OCI-LY7 (cell line): Measurements from ENCODE around the gene IFT88. TPM values are rescaled to one million over a fixed set of nuclear protein-coding genes. Genes with fewer than 3 reads are reported as not detected.

Experiments
- BruUV-seq: library from RNA; stranded (reverse); fragments of 400-500 nt; replicated peaks from 2 replicates; lab custom pipeline; 2021; lab: Mats Ljungman, UMichigan
- CTCF ChIA-PET: fragments of 300-600 bp; sonication (Branson Sonifier 250); formaldehyde crosslinking; loops from one replicate; lab custom pipeline; 2022; ENCODE audit warnings: antibody characterized with exemption; ENCODE audit not compliant: unreplicated experiment; lab: Charles Lee
- POLR2A ChIA-PET: fragments of 300-600 bp; sonication (Branson Sonifier 250); formaldehyde crosslinking; loops from one replicate; lab custom pipeline; 2022; ENCODE audit warnings: antibody characterized with exemption; lab: Charles Lee
- DNase-seq: peaks from one replicate; pipeline ENCODE4 v3.0.0-alpha.2; 2015; ENCODE audit warnings: low spot score
- H2AFZ ChIP-seq: fragments of 200-600 bp; sonication (generic), shearing (Covaris generic); 2 replicates; pipeline ENCODE4 v1.6.1; 2014; ENCODE audit warnings: mild to moderate bottlenecking, antibody characterized with exemption, low read length, moderate library complexity
- H3K27ac ChIP-seq: fragments of 200-600 bp; sonication (generic); 2 replicates; pipeline ENCODE4 v1.5.1; 2014; ENCODE audit warnings: mixed run types, low read depth, mild to moderate bottlenecking, moderate library complexity, low read length, inconsistent platforms; ENCODE audit not compliant: poor library complexity, severe bottlenecking
- H3K36me3 ChIP-seq: fragments of 200-600 bp; sonication (generic); 2 replicates; pipeline ENCODE4 v1.6.1; 2014; ENCODE audit warnings: mild to moderate bottlenecking, antibody characterized with exemption, low read length, moderate library complexity, mixed read lengths; ENCODE audit not compliant: insufficient read depth
- H3K4me1 ChIP-seq: fragments of 200-600 bp; sonication (generic); 2 replicates; pipeline ENCODE4 v1.5.1; 2014; ENCODE audit warnings: mild to moderate bottlenecking, low read length; ENCODE audit not compliant: insufficient read depth, poor library complexity, severe bottlenecking
- H3K4me2 ChIP-seq: fragments of 200-600 bp; sonication (generic); 2 replicates; pipeline ENCODE4 v1.6.1; 2014; ENCODE audit warnings: mild to moderate bottlenecking, low read length
- H3K4me3 ChIP-seq: fragments of 200-600 bp; sonication (generic); 2 replicates; pipeline ENCODE4 v1.5.1; 2014; ENCODE audit warnings: mild to moderate bottlenecking, low read depth, low read length; ENCODE audit not compliant: poor library complexity, severe bottlenecking
- H3K79me2 ChIP-seq: fragments of 200-600 bp; sonication (generic); 2 replicates; pipeline ENCODE4 v1.6.1; 2016; ENCODE audit warnings: low read depth, mild to moderate bottlenecking, low read length, moderate library complexity, mixed read lengths; ENCODE audit not compliant: insufficient read depth
- H3K9me2 ChIP-seq: fragments of 200-600 bp; sonication (generic); 2 replicates; pipeline ENCODE4 v1.6.1; 2016; ENCODE audit warnings: mild to moderate bottlenecking, low read length, mixed read lengths; ENCODE audit not compliant: insufficient read depth
- H3K9me3 ChIP-seq: fragments of 200-600 bp; sonication (generic); 2 replicates; pipeline ENCODE4 v1.6.1; 2014; ENCODE audit warnings: mild to moderate bottlenecking, mixed run types, low read length, mixed read lengths
- H4K20me1 ChIP-seq: fragments of 200-600 bp; sonication (generic); 2 replicates; pipeline ENCODE4 v1.6.1; 2014; ENCODE audit warnings: mild to moderate bottlenecking, antibody characterized with exemption, low read length, moderate library complexity, mixed read lengths; ENCODE audit not compliant: insufficient read depth
- CTCF ChIP-seq: fragments of 200-600 bp; sonication (generic); conservative IDR thresholded peaks from 2 replicates; pipeline ENCODE4 v1.5.1; 2014; ENCODE audit warnings: mild to moderate bottlenecking, antibody characterized with exemption, low read length, moderate library complexity, mixed read lengths
- EZH2phosphoT487 ChIP-seq: fragments of 200-600 bp; sonication (generic); IDR thresholded peaks from 2 replicates; pipeline ENCODE4 v1.6.1; 2018; ENCODE audit warnings: low read depth, borderline replicate concordance, mild to moderate bottlenecking, mixed run types, antibody characterized with exemption, low read length, moderate library complexity, mixed read lengths
- intact Hi-C: fragments of 100-400 bp; cut with micrococcal nuclease; formaldehyde crosslinking; loops from one replicate; pipeline ENCODE4 v1.10.0; 2022; ENCODE audit not compliant: unreplicated experiment
- total RNA-seq, 2 experiments: library from RNA; depleted of rRNA in 1 of 2; stranded (reverse); fragments of >200 nt in 1 of 2; shearing (Covaris generic) in 1 of 2; gene quantifications; 2 replicates each; pipeline ENCODE4 v1.2.3, GENCODE V29; 2014 to 2022

The IFT88 gene
- total RNA-seq, 2 experiments from 2014 or later = 6.1 to 6.9 TPM

- Histone ChIP-seq H3K36me3 (peaks cover 14% of the 10 kb centered on the region), H3K27ac (no peak overlapping the region), H3K4me2 (no peak overlapping the region), H3K79me2 (no peaks in the 10 kb centered on the region), H3K9me3 (peaks cover 10% of the 10 kb centered on the region; the same call in 1 of the 2 replicates), H2AFZ (no peak overlapping the region), H3K9me2 (no peaks in the 10 kb centered on the region), H4K20me1 (no peaks in the 10 kb centered on the region), H3K4me3 (no peak overlapping the region), H3K4me1 (no peaks in the 10 kb centered on the region)
- no peak for DNase-seq
- intact Hi-C loops = no loop called here
- no TSS peak for BruUV-seq
- TF ChIP-seq CTCF (no peak), EZH2phosphoT487 (no peak)
- ChIA-PET POLR2A (no interaction called here), CTCF (no interaction called here)
Observed at GRCh38 chr13:20585371-20585770, 18.4 kb downstream of the IFT88 start.

- no peak for DNase-seq
- H3K4me3 ChIP-seq = no peak overlapping the region
- no peak overlapping the region for H3K27ac ChIP-seq
- no TSS peak for BruUV-seq
- intact Hi-C loops = no loop called here
- H2AFZ ChIP-seq = no peak overlapping the region
- H3K4me1 ChIP-seq = no peaks in the 10 kb centered on the region
- H3K9me3 ChIP-seq = peaks cover 5% of the 10 kb centered on the region; the same call in 1 of the 2 replicates
- H3K9me2 ChIP-seq = no peaks in the 10 kb centered on the region
- H3K36me3 ChIP-seq = peaks cover 8% of the 10 kb centered on the region
- CTCF ChIA-PET = no interaction called here
- H3K79me2 ChIP-seq = no peaks in the 10 kb centered on the region
- no peak for TF ChIP-seq CTCF
- no peak for TF ChIP-seq EZH2phosphoT487
- no peaks in the 10 kb centered on the region for H4K20me1 ChIP-seq
- no peak overlapping the region for H3K4me2 ChIP-seq
- POLR2A ChIA-PET = no interaction called here
Observed at GRCh38 chr13:20588529-20589110, 21.7 kb downstream of the IFT88 start.

- no peaks in the 10 kb centered on the region for H3K9me2 ChIP-seq
- BruUV-seq = no TSS peak
- intact Hi-C loops = no loop called here
Observed at GRCh38 chr13:20590561-20590960, 23.6 kb downstream of the IFT88 start.

More at GRCh38 chr13:20590561-20590960, 23.6 kb downstream of the IFT88 start:
- Histone ChIP-seq H3K4me2 (no peak overlapping the region), H3K4me1 (no peaks in the 10 kb centered on the region), H3K27ac (no peak overlapping the region), H3K79me2 (no peaks in the 10 kb centered on the region), H3K4me3 (no peak overlapping the region), H4K20me1 (no peaks in the 10 kb centered on the region), H3K9me3 (no peaks in the 10 kb centered on the region), H3K36me3 (peaks cover under 1% of the 10 kb centered on the region; the same call in 1 of the 2 replicates), H2AFZ (no peak overlapping the region)
- TF ChIP-seq EZH2phosphoT487 (no peak), CTCF (no peak)
- POLR2A ChIA-PET = no interaction called here
- no peak for DNase-seq
- CTCF ChIA-PET = no interaction called here
